HEK293T (cell line): Measurements from ENCODE around the gene ACADSB.

Source experiments
- CTCF ChIA-PET: fragments of 350-600 bp; formaldehyde crosslinking; extraction: SDS; loops from one replicate; lab custom pipeline; 2021; ENCODE audit warnings: antibody characterized with exemption, inconsistent platforms; lab: Yijun Ruan, JAX
- POLR2A ChIA-PET: fragments of 350-600 bp; formaldehyde crosslinking; extraction: SDS; loops from one replicate; lab custom pipeline; 2020; ENCODE audit warnings: antibody characterized with exemption, inconsistent platforms; lab: Yijun Ruan, JAX
- DNase-seq: peaks from one replicate; pipeline ENCODE4 v3.0.0; 2012; ENCODE audit warnings: mixed read lengths; ENCODE audit errors: extremely low spot score
- ARNT ChIP-seq: fragments of 450-650 bp; IDR thresholded peaks from 2 replicates; pipeline ENCODE4 v1.6.1; 2017; ENCODE audit warnings: mild to moderate bottlenecking
- BHLHE40 ChIP-seq: fragments of 450-650 bp; IDR thresholded peaks from 2 replicates; pipeline ENCODE4 v1.6.1; 2016; ENCODE audit warnings: mild to moderate bottlenecking, moderate library complexity, borderline replicate concordance
- CTBP1 ChIP-seq: fragments of 450-650 bp; IDR thresholded peaks from 2 replicates; pipeline ENCODE4 v1.6.1; 2016; ENCODE audit warnings: borderline replicate concordance
- ELF4 ChIP-seq: fragments of 450-650 bp; IDR thresholded peaks from 2 replicates; pipeline ENCODE4 v1.6.1; 2017; ENCODE audit warnings: antibody characterized with exemption
- FOXA1 ChIP-seq: fragments of 450-650 bp; IDR thresholded peaks from 2 replicates; pipeline ENCODE4 v1.6.1; 2016; ENCODE audit warnings: mild to moderate bottlenecking
- FOXK2 ChIP-seq: fragments of 450-650 bp; IDR thresholded peaks from 2 replicates; pipeline ENCODE4 v1.6.1; 2016; ENCODE audit warnings: mild to moderate bottlenecking
- FOXM1 ChIP-seq: fragments of 450-650 bp; IDR thresholded peaks from 2 replicates; pipeline ENCODE4 v1.6.1; 2017; ENCODE audit warnings: mild to moderate bottlenecking, borderline replicate concordance
- HDGF ChIP-seq: fragments of 450-650 bp; IDR thresholded peaks from 2 replicates; pipeline ENCODE4 v1.6.1; 2017; ENCODE audit warnings: antibody characterized with exemption, borderline replicate concordance
- L3MBTL2 ChIP-seq: fragments of 450-650 bp; conservative IDR thresholded peaks from 2 replicates; pipeline ENCODE4 v1.6.1; 2016; ENCODE audit warnings: mild to moderate bottlenecking
- LEF1 ChIP-seq: fragments of 450-650 bp; IDR thresholded peaks from 2 replicates; pipeline ENCODE4 v1.6.1; 2017; ENCODE audit warnings: mild to moderate bottlenecking, borderline replicate concordance
- NFRKB ChIP-seq: fragments of 450-650 bp; IDR thresholded peaks from 2 replicates; pipeline ENCODE4 v1.6.1; 2016; ENCODE audit warnings: mild to moderate bottlenecking, moderate library complexity
- SP1 ChIP-seq: fragments of 450-650 bp; IDR thresholded peaks from 2 replicates; pipeline ENCODE4 v1.6.1; 2017
- SUZ12 ChIP-seq: fragments of 450-650 bp; IDR thresholded peaks from 2 replicates; pipeline ENCODE4 v1.6.1; 2016; ENCODE audit warnings: mild to moderate bottlenecking
- TARDBP ChIP-seq: fragments of 450-650 bp; IDR thresholded peaks from 2 replicates; pipeline ENCODE4 v1.6.1; 2016
- ZNF384 ChIP-seq: fragments of 450-650 bp; IDR thresholded peaks from 2 replicates; pipeline ENCODE4 v1.6.1; 2016
- TF ChIP-seq, protein P1 (sequence below): fragments of 450-650 bp; IDR thresholded peaks from 2 replicates; pipeline ENCODE4 v1.6.1; 2016

Gene ACADSB

GRCh38 chr10:123086281-123086680 lies 77.5 kb downstream of the ACADSB start:
- no peak for DNase-seq
- ChIA-PET POLR2A (no interaction called here), CTCF (no interaction called here)
- no peak for TF ChIP-seq FOXM1
- no peak for TF ChIP-seq HDGF
- TF ChIP-seq SP1: no peak
- TF ChIP-seq L3MBTL2: no peak
- TF ChIP-seq BHLHE40: no peak
- TF ChIP-seq LEF1: no peak
- TF ChIP-seq FOXA1: no peak
- no peak for TF ChIP-seq CTBP1
- no peak for TF ChIP-seq ZNF384
- TF ChIP-seq SUZ12: no peak

GRCh38 chr10:123087348-123087747 lies 78.5 kb downstream of the ACADSB start:
- DNase-seq: no peak
- ChIA-PET POLR2A (no interaction called here), CTCF (no interaction called here)
- TF ChIP-seq L3MBTL2 (no peak), FOXM1 (no peak), FOXA1 (no peak), ZNF384 (no peak), CTBP1 (no peak), NFRKB (no peak), TARDBP (no peak), ARNT (no peak), HDGF (no peak), SUZ12 (no peak), BHLHE40 (no peak), SP1 (no peak), ELF4 (no peak), LEF1 (no peak), FOXK2 (no peak)
- TF ChIP-seq, protein P1, sequence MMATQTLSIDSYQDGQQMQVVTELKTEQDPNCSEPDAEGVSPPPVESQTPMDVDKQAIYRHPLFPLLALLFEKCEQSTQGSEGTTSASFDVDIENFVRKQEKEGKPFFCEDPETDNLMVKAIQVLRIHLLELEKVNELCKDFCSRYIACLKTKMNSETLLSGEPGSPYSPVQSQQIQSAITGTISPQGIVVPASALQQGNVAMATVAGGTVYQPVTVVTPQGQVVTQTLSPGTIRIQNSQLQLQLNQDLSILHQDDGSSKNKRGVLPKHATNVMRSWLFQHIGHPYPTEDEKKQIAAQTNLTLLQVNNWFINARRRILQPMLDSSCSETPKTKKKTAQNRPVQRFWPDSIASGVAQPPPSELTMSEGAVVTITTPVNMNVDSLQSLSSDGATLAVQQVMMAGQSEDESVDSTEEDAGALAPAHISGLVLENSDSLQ: no peak

- TF ChIP-seq CTBP1: no peak
- TF ChIP-seq ZNF384: no peak
- no peak for TF ChIP-seq ELF4
- TF ChIP-seq TARDBP: no peak
- POLR2A ChIA-PET: no interaction called here
- CTCF ChIA-PET: no interaction called here
- DNase-seq: no peak
These were observed 79.0 kb downstream of the ACADSB start for GRCh38 chr10:123087786-123088185.

DNA sequence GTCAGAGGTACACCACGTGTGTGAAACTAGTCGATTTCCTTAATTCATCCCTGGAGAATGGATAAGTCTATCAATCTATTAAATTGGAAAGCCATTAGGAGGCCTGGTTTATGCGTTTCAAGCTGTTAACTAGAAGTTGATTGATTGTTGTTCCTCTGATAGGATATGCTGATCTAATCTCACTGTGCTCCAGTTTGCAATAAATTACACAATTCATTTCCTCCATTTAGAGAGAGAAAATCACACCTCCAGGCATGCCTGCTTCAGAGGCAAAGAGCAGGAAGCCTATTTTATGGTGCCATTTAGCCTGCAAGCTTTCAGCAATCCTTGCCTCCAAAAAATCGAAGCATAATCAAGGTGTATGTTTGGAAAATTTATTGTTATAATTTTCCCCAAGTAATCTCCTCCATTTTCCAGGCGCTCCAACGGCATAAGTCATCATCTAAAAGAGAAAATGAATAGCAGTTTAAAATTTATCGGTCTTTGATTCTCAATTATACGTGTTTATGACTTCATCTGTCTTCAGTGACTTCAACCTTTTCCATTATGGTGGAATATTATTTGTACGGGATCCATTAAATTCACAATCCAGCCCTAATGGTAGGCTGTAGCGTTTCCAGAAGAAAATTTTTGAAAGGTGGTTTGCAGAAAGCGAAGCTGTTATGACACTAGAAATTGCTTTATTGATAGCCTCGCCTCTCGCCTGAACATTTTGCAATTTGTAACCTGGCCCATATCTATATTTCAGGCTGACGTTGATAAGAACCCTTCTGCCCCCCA lies 84.0 kb downstream of the ACADSB start:
- CTCF ChIA-PET: no interaction called here
- POLR2A ChIA-PET: no interaction called here
- no peak for TF ChIP-seq BHLHE40
- no peak for TF ChIP-seq CTBP1
- no peak for TF ChIP-seq FOXK2
- TF ChIP-seq, protein P1: no peak
- TF ChIP-seq ELF4: no peak
- no peak for TF ChIP-seq FOXM1
- no peak for TF ChIP-seq NFRKB
- no peak for TF ChIP-seq SP1
- no peak for TF ChIP-seq ZNF384
- TF ChIP-seq LEF1: no peak
- TF ChIP-seq FOXA1: no peak
- TF ChIP-seq ARNT: no peak
- TF ChIP-seq HDGF: no peak
- no peak for TF ChIP-seq TARDBP
- TF ChIP-seq SUZ12: no peak
- no peak for TF ChIP-seq L3MBTL2
- DNase-seq: no peak

DNA sequence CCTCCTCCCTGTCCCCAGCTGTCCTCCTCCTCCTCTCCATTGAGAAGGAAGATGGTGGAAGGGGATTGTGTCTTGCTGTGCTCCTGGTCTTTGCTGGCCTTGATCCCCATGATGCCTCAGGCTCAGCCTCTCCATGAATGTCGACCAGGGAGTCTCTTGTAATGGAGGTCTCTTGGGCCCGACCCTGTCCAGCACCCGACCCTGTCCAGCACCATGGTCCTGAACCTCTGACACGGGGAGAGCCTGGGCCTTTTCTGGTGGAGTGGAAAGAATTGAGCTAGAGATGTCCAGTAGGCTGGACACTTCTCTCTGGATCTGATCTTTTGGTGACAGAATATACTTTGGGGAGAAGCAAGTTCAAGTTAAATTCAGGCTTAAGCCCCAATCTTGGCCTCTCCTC lies 84.7 kb downstream of the ACADSB start:
- POLR2A ChIA-PET: no interaction called here
- CTCF ChIA-PET: no interaction called here
- no peak for DNase-seq
- TF ChIP-seq CTBP1 (no peak), HDGF (no peak), BHLHE40 (no peak), FOXK2 (no peak), ARNT (no peak), SUZ12 (no peak), FOXM1 (no peak), ZNF384 (no peak), FOXA1 (no peak), TARDBP (no peak), SP1 (no peak), NFRKB (no peak), LEF1 (no peak), L3MBTL2 (no peak), ELF4 (no peak)
- TF ChIP-seq, protein P1: no peak

DNA sequence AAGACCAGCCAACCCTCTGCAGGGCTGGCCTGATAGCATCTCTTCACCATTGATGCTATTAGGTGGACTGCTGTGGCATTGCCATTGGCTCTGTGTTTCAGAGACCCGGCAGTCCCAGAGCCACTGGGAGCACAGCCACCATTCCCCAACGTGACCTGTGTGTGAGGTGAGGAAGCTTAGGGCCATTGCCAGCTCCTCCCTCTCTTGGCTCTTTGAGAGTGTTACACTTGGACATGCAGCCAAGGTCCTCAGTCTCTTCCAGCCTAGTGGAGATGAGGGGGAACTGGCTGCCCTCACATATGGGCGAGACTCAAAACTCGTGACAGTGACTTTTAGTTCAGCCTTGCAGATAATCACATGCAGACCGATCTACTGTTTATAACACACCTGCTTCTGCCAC lies 87.6 kb downstream of the ACADSB start:
- TF ChIP-seq LEF1: no peak
- TF ChIP-seq HDGF: no peak
- TF ChIP-seq FOXM1: no peak
- TF ChIP-seq, protein P1: no peak
- no peak for TF ChIP-seq SP1
- no peak for TF ChIP-seq NFRKB
- TF ChIP-seq FOXA1: no peak
- TF ChIP-seq BHLHE40: no peak
- TF ChIP-seq L3MBTL2: no peak
- no peak for TF ChIP-seq ARNT
- TF ChIP-seq ZNF384: no peak
- no peak for TF ChIP-seq CTBP1
- no peak for TF ChIP-seq TARDBP
- no peak for TF ChIP-seq ELF4
- TF ChIP-seq SUZ12: no peak
- TF ChIP-seq FOXK2: no peak
- ChIA-PET CTCF (no interaction called here), POLR2A (no interaction called here)
- DNase-seq: no peak
